ENCODE results near the gene PRKAR1B.

PRKAR1B gene

GRCh38 chr7:611281-611810, 115.7 kb downstream of the PRKAR1B start:
- no peak for DNase-seq (ENCODE audit: low read depth in 2 of 2)
- no peak overlapping the region for H3K4me3 ChIP-seq (replicated peaks in 1 of 2; ENCODE audit: low read depth in 2 of 2, low read length in 2 of 2)
- no peak for TF ChIP-seq CTCF (IDR thresholded peaks at IDR 0.05; ENCODE audit: low read depth, low read length)

GRCh38 chr7:610531-611280, 116.4 kb downstream of the PRKAR1B start:
- DNase-seq (ENCODE audit: low read depth in 2 of 2): peak; percentile 53 to 71
- no peak for TF ChIP-seq CTCF (IDR thresholded peaks at IDR 0.05; ENCODE audit: low read depth, low read length)
- no peak overlapping the region for H3K4me3 ChIP-seq (replicated peaks in 1 of 2; ENCODE audit: low read depth in 2 of 2, low read length in 2 of 2)

GRCh38 chr7:610141-610530, 116.9 kb downstream of the PRKAR1B start:
- H3K4me3 ChIP-seq (replicated peaks in 1 of 2; ENCODE audit: low read depth in 2 of 2, low read length in 2 of 2): no peak overlapping the region
- DNase-seq (ENCODE audit: low read depth in 2 of 2): no peak
- no peak for TF ChIP-seq CTCF (IDR thresholded peaks at IDR 0.05; ENCODE audit: low read depth, low read length)

- no peak for TF ChIP-seq CTCF (IDR thresholded peaks at IDR 0.05; ENCODE audit: low read depth, low read length)
- no peak for DNase-seq (ENCODE audit: low read depth in 2 of 2)
These were observed 117.7 kb downstream of the PRKAR1B start for GRCh38 chr7:609365-609764.

GRCh38 chr7:608954-609353, 118.1 kb downstream of the PRKAR1B start:
- no peak for DNase-seq (ENCODE audit: low read depth in 2 of 2)
- TF ChIP-seq CTCF (IDR thresholded peaks at IDR 0.05; ENCODE audit: low read depth, low read length): no peak

More at GRCh38 chr7:609365-609764, 117.7 kb downstream of the PRKAR1B start:
- no peak overlapping the region for H3K4me3 ChIP-seq (replicated peaks in 1 of 2; ENCODE audit: low read depth in 2 of 2, low read length in 2 of 2)

GRCh38 chr7:608361-608760, 118.7 kb downstream of the PRKAR1B start:
- no peak for DNase-seq (ENCODE audit: low read depth in 2 of 2)
- TF ChIP-seq CTCF (IDR thresholded peaks at IDR 0.05; ENCODE audit: low read depth, low read length): no peak
- H3K4me3 ChIP-seq (replicated peaks in 1 of 2; ENCODE audit: low read depth in 2 of 2, low read length in 2 of 2): no peak overlapping the region

More at GRCh38 chr7:608954-609353, 118.1 kb downstream of the PRKAR1B start:
- H3K4me3 ChIP-seq (replicated peaks in 1 of 2; ENCODE audit: low read depth in 2 of 2, low read length in 2 of 2): no peak overlapping the region
